Activated naive CD8-positive, alpha-beta T cell (primary cell): ENCODE data around the gene LTF.
"Not testable (repeated sequence)": the region's sequence is repeated elsewhere in the genome, so short reads cannot be mapped to it uniquely, and the experiment has no call there.

Experiments used
- H3K27ac Mint-ChIP-seq: one replicate; pipeline ENCODE4 v1.8.0; 2021; ENCODE audit warnings: mixed read lengths
- H3K27me3 Mint-ChIP-seq: one replicate; pipeline ENCODE4 v1.8.0; 2021; ENCODE audit warnings: mixed read lengths
- H3K36me3 Mint-ChIP-seq: one replicate; pipeline ENCODE4 v1.8.0; 2021; ENCODE audit warnings: mixed read lengths
- H3K4me1 Mint-ChIP-seq: one replicate; pipeline ENCODE4 v1.8.0; 2021; ENCODE audit warnings: low read depth, mixed read lengths
- H3K4me3 Mint-ChIP-seq: one replicate; pipeline ENCODE4 v1.8.0; 2021; ENCODE audit warnings: mild to moderate bottlenecking, mixed read lengths
- H3K9me3 Mint-ChIP-seq: one replicate; pipeline ENCODE4 v1.8.0; 2021; ENCODE audit warnings: low read depth, mixed read lengths

Gene LTF

DNA sequence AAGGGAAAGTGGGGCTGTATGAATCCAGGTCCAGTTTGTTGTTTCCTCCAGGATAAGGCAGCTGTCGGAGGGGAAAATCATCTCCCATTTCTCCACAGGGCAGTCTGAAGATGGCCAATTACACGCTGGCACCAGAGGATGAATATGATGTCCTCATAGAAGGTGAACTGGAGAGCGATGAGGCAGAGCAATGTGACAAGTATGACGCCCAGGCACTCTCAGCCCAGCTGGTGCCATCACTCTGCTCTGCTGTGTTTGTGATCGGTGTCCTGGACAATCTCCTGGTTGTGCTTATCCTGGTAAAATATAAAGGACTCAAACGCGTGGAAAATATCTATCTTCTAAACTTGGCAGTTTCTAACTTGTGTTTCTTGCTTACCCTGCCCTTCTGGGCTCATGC, 56.7 kb downstream of the LTF start:
- Mint-ChIP-seq H3K4me1 (peaks cover 34% of the 10 kb centered on the region), H3K27me3 (no peaks in the 10 kb centered on the region), H3K36me3 (no peaks in the 10 kb centered on the region), H3K27ac (peak overlapping the region; percentile 58), H3K9me3 (peaks cover 3% of the 10 kb centered on the region), H3K4me3 (peak overlapping the region; percentile 84)

DNA sequence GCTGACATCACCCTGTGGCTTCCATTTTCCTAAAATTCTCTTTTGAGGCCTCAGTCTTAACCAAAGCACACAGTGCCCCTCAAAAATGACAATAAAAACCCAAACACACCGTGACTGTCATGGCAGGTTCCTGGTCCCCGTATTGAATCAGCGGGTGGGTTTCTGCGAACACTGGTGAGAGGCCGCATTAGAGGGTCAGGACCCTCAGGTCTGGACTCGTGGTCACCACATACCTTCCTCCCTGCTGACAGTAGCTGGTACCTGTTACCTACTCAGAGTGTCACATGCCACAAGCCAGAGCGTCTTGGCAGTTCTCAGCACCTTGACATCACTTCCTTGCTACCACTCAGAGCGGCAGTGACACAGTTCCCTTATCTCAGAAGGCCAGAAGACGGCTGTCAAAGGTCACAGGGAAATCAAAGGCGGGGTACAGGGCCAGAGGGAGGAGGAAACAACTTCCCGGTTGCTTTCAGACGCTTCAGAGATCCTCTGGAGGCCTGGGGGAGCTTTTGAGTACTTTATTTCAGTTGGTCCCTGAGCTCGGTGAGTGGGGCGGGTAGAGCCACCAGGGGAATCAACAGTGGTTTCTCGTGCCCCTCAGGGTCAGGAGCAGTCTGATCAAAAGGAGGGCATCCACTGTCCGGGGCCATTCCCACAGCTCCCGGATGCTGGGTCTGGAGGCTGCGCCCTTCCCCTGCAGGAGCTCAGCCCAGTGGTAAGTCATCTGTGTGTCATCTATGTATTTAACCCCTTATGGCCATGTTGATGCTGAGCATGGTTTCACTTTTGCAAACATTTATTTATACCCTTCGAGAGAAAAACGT, 57.7 kb downstream of the LTF start, which contains the start of the genes CCR5AS and CCRL2:
Gene CCR5AS (minus strand): TSS at position 279 of the 824 bp plus-strand sequence.
Gene CCRL2 (plus strand): TSS at position 472 of the 824 bp plus-strand sequence. CDS start 821 bp downstream, outside the sequence.
- Mint-ChIP-seq H3K4me1 (peaks cover 34% of the 10 kb centered on the region), H3K27ac (peak within 1 kb of the TSS; percentile 78), H3K9me3 (peaks cover 5% of the 10 kb centered on the region), H3K27me3 (peaks cover 2% of the 10 kb centered on the region), H3K36me3 (no peaks in the 10 kb centered on the region), H3K4me3 (peak within 1 kb of the TSS; percentile 84)

DNA sequence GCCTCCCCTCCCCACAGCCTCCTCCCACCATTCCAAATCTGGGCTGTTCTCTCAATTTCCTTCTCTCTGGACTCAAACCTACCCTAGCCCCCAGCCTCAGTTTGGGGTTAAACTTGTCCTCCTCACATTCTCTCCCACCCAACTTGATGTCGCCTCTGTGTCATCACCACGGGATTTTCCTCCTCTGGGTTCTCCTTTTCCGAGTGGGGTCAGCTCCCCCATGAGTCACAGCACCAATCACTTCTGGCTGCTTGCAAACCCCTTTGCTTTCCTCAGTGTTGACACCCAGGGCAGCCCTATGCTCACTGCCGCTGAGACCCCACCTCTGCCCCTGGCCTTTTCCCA, 58.3 kb downstream of the LTF start:
- H3K27me3 Mint-ChIP-seq = peaks cover 2% of the 10 kb centered on the region
- H3K36me3 Mint-ChIP-seq = no peaks in the 10 kb centered on the region
- H3K9me3 Mint-ChIP-seq = peaks cover 5% of the 10 kb centered on the region
- H3K27ac Mint-ChIP-seq = no peak overlapping the region
- peaks cover 34% of the 10 kb centered on the region for H3K4me1 Mint-ChIP-seq
- H3K4me3 Mint-ChIP-seq = peak overlapping the region; percentile 84

DNA sequence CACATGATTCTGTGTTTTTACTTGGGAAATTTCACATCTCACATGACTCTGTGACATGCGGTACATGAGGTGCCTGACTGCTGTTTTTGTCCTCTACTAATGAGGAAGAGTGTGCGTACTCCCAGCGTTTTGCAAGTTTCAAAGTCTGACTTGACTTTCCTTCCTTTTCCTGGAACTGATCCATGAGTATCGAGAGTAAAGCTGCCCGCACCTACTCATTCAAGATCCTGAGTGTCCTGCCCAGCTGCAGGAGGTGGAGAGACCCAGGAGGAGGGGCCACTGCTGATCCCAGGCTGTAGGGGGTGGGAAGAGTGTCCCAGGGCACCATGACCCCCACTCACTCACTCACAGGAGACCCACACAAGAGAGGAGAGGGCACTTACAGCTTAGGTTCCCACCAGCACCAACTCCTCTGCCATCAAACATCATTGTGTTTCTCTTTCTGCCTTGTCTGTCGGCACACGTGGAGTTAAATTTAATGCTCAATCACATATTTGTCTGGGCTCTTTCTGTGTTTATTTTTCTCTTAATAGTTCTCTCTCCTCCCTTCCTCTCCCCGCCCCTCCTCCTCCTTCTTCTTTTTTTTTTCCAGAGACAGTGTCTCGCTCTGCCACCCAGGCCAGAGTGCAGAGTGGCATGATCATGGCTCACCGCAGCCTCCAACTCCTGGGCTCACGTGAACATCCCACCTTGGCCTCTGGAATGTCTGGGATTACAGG, 59.2 kb downstream of the LTF start:
- Mint-ChIP-seq H3K27ac (no peak overlapping the region), H3K27me3 (peaks cover 2% of the 10 kb centered on the region), H3K4me3 (no peak overlapping the region), H3K4me1 (peaks cover 34% of the 10 kb centered on the region), H3K36me3 (no peaks in the 10 kb centered on the region), H3K9me3 (peaks cover 5% of the 10 kb centered on the region)

DNA sequence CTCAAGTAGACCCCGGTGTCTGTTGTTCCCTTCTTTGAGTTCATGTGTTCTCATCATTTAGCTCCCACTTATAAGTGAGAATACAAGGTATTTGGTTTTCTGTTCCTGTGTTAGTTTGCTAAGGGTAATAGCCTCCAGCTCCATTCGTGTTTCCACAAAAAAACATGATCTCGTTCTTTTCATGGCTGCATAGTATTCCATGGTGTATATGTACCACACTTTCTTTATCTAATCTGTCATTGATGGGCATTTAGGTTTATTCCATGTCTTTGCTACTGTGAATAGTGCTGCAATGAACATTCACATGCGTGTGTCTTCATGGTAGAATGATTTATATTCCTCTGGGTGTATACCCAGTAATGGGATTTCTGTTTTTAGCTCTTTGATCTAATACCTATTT, 61.8 kb downstream of the LTF start:
- not testable (repeated sequence) for H3K36me3 Mint-ChIP-seq, H3K9me3 Mint-ChIP-seq, H3K27me3 Mint-ChIP-seq, H3K4me3 Mint-ChIP-seq, H3K27ac Mint-ChIP-seq
- peaks cover 13% of the 10 kb centered on the region for H3K4me1 Mint-ChIP-seq

DNA sequence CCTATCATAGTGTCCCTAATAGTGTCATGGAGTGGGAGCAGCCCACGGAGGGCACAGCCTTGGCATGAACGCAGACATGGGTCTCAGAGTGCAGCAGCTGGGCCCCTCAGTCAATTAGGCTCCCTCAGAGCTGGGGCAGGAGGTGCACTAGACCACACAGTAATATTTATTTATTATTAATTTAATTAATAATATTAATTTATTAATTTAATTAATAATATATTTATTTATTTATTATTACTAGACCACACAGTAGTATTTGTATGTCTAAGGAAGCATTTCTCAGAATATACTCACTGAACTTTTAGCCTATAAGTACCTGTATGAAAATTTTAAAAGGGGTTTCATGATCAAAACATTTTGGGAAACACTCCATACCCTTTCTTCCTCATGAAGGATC, 63.1 kb downstream of the LTF start:
- Mint-ChIP-seq H3K27me3 (peaks cover 2% of the 10 kb centered on the region), H3K27ac (no peak overlapping the region), H3K9me3 (peaks cover 5% of the 10 kb centered on the region), H3K4me1 (peaks cover under 1% of the 10 kb centered on the region), H3K36me3 (no peaks in the 10 kb centered on the region), H3K4me3 (no peak overlapping the region)

DNA sequence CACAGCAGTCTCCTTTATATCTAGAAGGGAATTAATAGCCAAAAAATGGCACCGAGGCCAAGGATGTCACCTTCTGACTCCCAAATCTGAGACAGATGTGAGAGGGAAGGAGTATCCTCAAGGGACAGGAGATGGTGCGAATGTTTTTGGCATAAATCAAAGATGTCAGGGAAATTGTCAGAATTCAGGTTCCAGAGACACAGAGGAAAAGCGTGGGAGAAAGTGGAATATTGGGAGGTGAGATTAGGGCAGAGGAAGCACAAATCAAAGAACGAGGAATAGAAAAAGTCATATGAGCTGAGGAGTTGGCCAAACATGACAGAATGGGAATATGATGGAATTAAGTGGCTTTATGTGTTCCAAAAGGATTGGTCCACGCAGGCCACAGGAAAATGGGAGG, 63.9 kb downstream of the LTF start:
- Mint-ChIP-seq H3K27me3 (peaks cover 2% of the 10 kb centered on the region), H3K27ac (no peak overlapping the region), H3K4me1 (no peaks in the 10 kb centered on the region), H3K36me3 (no peaks in the 10 kb centered on the region), H3K4me3 (no peak overlapping the region), H3K9me3 (peaks cover 5% of the 10 kb centered on the region)

DNA sequence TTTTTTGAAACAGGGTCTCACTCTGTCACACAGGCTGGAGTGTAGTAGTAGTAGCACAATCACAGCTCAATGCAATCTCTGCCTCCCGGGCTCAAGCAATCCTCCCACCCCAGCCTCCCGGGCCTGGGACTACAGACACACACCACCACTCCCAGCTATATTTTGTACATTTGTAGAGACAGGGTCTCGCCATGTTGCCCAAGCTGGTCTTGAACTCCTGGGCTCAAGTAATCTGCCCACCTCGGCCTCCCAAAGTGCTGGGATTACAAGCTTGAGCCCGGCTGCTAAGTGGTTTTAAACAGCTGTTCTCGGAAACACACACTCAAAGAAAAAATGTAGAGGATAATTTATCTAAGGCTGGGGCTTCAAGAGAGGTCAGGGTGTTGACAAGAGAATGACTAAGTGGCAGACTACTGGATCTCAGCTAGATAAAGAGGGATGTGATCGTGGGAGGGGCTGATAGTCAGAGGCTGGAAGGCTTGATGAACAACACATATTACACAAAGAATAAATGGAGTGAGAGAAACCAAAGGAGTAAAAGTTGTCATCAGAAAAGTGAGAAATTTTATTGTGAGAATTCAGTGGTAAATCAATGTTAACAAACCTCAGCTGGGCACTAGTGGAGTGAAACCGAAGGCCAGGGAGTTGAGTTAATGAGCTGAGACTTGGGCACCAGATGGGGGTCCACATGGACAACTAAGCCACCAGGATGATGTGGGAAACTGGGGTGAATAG, 64.5 kb downstream of the LTF start:
- Mint-ChIP-seq H3K4me3 (no peak overlapping the region), H3K36me3 (no peaks in the 10 kb centered on the region)

DNA sequence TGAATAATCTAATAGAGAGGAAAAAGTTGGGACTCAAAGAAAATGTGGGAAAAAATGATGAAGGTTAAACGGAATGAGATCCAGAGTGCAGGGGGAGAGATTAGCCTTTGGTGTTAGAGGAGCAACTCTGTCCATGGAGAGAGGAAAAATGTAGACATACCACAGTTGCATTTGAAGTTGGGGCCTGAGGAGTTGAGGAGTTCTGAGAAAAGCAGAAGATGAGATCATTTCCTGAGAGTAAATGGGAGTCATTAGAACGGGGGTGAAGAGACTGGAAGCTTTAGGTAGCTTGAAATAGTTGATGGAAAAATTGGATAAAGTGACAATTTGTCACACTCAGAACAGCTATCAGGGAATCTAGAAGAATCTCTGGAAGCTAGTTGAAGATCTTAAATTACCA, 65.1 kb downstream of the LTF start:
- H3K27ac Mint-ChIP-seq = no peak overlapping the region
- H3K9me3 Mint-ChIP-seq = peaks cover 5% of the 10 kb centered on the region
- peaks cover 2% of the 10 kb centered on the region for H3K27me3 Mint-ChIP-seq
- H3K36me3 Mint-ChIP-seq = no peaks in the 10 kb centered on the region
- no peak overlapping the region for H3K4me3 Mint-ChIP-seq
- H3K4me1 Mint-ChIP-seq = no peaks in the 10 kb centered on the region

More for the DNA sequence above, 64.5 kb downstream of the LTF start:
- H3K27ac Mint-ChIP-seq = no peak overlapping the region
- H3K4me1 Mint-ChIP-seq = no peaks in the 10 kb centered on the region
- H3K9me3 Mint-ChIP-seq = peaks cover 5% of the 10 kb centered on the region
- H3K27me3 Mint-ChIP-seq = peaks cover 2% of the 10 kb centered on the region

DNA sequence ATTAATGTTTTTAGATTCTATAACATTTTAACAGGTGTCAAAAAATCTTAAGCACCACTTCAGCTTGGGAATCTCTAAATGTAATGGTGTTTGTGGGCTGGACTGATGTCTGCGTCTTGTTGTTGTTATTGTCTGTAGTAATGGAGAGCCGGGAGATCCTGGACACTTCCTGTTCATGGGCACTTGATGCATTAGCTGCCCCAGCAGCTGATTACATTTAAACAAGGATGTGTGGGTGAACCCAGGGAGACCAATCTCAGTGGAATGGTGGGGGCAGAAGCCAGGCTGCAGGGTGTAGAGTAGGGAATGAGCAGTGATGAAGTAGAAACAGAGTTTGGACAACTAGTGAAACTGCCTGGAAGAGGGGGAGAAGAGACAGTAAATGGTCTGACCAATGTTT, 65.6 kb downstream of the LTF start:
- no peak overlapping the region for H3K27ac Mint-ChIP-seq
- H3K4me3 Mint-ChIP-seq = no peak overlapping the region
- peaks cover 5% of the 10 kb centered on the region for H3K9me3 Mint-ChIP-seq
- peaks cover 2% of the 10 kb centered on the region for H3K27me3 Mint-ChIP-seq
- H3K4me1 Mint-ChIP-seq = no peaks in the 10 kb centered on the region
- no peaks in the 10 kb centered on the region for H3K36me3 Mint-ChIP-seq

DNA sequence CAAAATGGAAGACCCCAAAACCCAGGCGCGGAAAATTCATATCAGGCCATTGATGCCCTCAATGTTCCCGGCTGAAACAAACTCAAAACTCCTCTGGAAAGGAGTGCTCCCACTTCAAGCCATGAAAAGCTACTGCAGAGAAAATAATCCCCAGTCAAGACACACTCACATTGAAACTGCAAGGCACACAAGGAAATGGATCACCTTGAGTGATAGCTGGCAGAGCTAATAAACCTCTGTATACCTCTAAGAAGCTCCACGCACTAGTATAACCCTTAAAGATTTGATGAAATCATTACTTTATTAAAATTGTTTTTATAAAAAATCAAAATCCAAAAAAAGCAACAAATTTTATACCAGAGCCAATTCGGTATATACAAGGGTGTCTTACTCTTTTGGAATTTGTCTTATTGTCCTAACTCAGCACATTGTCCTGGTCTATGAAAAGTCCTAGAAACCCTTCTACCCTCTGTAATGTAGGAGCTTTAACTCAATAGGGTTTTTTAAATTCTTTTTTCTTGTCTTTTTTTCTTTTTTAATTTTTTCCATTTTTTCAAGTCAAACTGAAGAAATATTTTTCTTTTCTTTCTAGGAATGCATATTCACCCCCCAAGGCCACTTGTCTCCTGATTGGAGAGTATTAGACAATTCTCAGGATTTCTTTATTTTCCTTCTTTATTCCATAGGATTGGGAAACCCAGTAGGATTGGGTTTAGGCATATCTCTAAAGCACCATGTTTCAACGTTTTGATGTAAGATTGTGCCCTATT, 66.3 kb downstream of the LTF start:
- Mint-ChIP-seq H3K27ac (no peak overlapping the region), H3K4me3 (no peak overlapping the region), H3K9me3 (peaks cover 5% of the 10 kb centered on the region), H3K27me3 (peaks cover 2% of the 10 kb centered on the region), H3K4me1 (no peaks in the 10 kb centered on the region), H3K36me3 (no peaks in the 10 kb centered on the region)

DNA sequence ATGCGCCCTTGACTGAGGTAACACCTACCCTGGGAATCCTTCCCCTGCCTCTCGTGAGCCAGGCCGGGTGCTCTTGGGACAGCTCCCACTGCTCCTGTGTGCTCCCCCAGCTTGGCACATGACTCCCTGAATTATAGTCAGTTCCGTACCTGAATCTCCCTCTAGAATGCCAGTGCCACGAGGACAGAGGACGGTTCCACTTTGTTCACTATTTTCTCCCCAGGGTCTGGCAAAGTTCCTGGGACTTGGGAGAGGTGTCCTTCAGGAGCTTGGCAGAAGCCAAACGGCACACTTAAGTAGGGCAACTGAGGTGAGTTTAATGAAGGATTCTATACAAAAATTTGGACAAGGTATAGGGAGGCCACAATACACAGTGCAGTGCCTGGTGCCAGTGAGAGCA, 67.6 kb downstream of the LTF start:
- H3K4me3 Mint-ChIP-seq = no peak overlapping the region
- no peaks in the 10 kb centered on the region for H3K4me1 Mint-ChIP-seq
- no peak overlapping the region for H3K27ac Mint-ChIP-seq
- H3K27me3 Mint-ChIP-seq = no peaks in the 10 kb centered on the region
- no peaks in the 10 kb centered on the region for H3K36me3 Mint-ChIP-seq
- no peaks in the 10 kb centered on the region for H3K9me3 Mint-ChIP-seq

DNA sequence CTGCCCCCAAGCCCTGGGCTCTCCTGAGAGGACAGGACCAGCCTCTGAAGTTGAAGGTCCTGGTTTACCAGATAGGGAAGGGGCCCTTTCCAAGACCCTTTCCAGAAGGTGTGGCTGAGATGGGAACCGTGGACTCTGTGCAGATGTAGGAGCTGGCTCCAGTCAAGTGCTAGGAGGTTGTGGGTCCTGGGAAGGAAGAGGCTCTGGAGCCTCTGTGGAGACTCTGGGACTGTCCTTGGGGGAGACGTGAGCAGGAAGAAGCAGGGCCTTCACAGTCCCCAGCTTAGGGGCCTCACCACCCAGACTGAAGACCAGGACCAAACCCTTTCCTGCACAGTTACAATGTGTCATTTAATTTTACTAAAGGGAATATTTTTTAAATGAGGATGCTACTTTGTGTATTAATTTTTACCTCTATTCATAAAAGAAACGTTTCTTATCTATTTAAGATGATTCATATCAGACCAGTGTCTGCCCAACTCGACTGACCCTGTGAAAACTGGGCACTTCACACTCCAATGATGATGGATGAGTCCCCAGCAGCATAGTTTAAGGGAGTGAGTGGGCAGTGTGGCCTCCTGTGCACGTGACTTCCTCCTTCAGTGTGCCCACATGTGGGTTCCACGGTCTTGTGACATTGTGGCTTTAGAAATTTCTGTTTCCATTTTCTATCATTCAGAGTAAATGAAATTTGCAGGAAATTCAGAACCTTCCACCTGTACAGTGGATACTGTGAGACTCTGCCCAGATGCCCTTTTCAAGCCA, 68.8 kb downstream of the LTF start:
- Mint-ChIP-seq H3K9me3 (no peaks in the 10 kb centered on the region), H3K4me3 (no peak overlapping the region), H3K36me3 (no peaks in the 10 kb centered on the region), H3K27ac (no peak overlapping the region), H3K4me1 (no peaks in the 10 kb centered on the region), H3K27me3 (no peaks in the 10 kb centered on the region)

DNA sequence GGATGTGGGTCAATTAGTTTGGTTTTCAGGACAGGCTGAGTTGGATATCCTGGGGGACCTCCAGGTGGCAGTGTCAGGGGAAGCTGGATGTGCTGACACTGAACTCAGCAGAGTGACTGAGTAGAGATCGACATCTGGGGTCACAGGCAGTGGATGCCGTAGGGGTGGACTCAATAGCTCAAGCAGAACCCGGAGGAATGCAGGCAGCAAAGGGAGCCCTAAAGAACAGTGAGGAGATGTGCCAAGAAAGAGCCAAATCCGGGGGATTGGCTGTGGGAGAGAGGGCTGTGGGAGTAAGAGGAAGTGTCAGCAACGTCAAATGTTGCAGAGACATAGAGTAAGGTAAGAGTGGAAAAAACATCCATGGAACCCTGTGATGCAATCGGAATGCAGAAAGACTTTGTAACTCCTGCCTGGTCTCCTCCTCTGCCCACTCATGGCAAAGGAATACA, 69.5 kb downstream of the LTF start:
- H3K36me3 Mint-ChIP-seq = no peaks in the 10 kb centered on the region
- H3K4me1 Mint-ChIP-seq = no peaks in the 10 kb centered on the region
- no peak overlapping the region for H3K4me3 Mint-ChIP-seq
- no peaks in the 10 kb centered on the region for H3K27me3 Mint-ChIP-seq
- no peaks in the 10 kb centered on the region for H3K9me3 Mint-ChIP-seq
- no peak overlapping the region for H3K27ac Mint-ChIP-seq
